IgD-negative memory B cell (primary cell): ENCODE data around the gene RNU6-9. TPM values are rescaled to one million over a fixed set of nuclear protein-coding genes. Genes with fewer than 3 reads are reported as not detected.
"Not testable (repeated sequence)": the region's sequence is repeated elsewhere in the genome, so short reads cannot be mapped to it uniquely, and the experiment has no call there.

Experiments used
- H3K27ac Mint-ChIP-seq, 3 donors: one replicate each; pipeline ENCODE4 v1.8.0; 2020 to 2022; ENCODE audit warnings: mild to moderate bottlenecking in 3 of 3, mixed read lengths in 3 of 3, moderate library complexity in 1 of 3
- H3K27me3 Mint-ChIP-seq: one replicate; pipeline ENCODE4 v1.8.0; 2021; ENCODE audit warnings: mixed read lengths
- H3K36me3 Mint-ChIP-seq: one replicate; pipeline ENCODE4 v1.8.0; 2020; ENCODE audit warnings: mild to moderate bottlenecking, mixed read lengths
- H3K4me1 Mint-ChIP-seq, 3 donors: one replicate each; pipeline ENCODE4 v1.8.0; 2020 to 2022; ENCODE audit warnings: mixed read lengths in 3 of 3, mild to moderate bottlenecking in 1 of 3
- H3K4me3 Mint-ChIP-seq, 4 donors: one replicate each; pipeline ENCODE4 v1.8.0; 2020 to 2022; ENCODE audit warnings: mild to moderate bottlenecking in 4 of 4, mixed read lengths in 4 of 4, moderate library complexity in 3 of 4
- H3K9me3 Mint-ChIP-seq, 3 donors: one replicate each; pipeline ENCODE4 v1.8.0; 2020 to 2021; ENCODE audit warnings: mixed read lengths in 3 of 3, mild to moderate bottlenecking in 1 of 3
- polyA plus RNA-seq: library from polyadenylated mRNA; unstranded; fragments of 300-500 nt; fragmentation: Illumina TruSeq; gene quantifications from one replicate; pipeline ENCODE4 v1.2.3, GENCODE V29; 2021

Gene RNU6-9
- polyA plus RNA-seq, 1 donor from 2014 or later = not detected

- Mint-ChIP-seq H3K4me3 (peak overlapping the region in 1 of 4 donors; percentile 27), H3K27ac (no peak overlapping the region), H3K9me3 (no peaks in the 10 kb centered on the region), H3K4me1 (peaks cover 0 to 7% (median 1%) of the 10 kb centered on the region in 3 donors), H3K27me3 (no peaks in the 10 kb centered on the region), H3K36me3 (peaks cover 2% of the 10 kb centered on the region)
Observed at GRCh38 chr19:879711-880438, 13.4 kb upstream of the RNU6-9 start.

GRCh38 chr19:881385-882071 lies 11.8 kb upstream of the RNU6-9 start:
- no peak overlapping the region for H3K4me3 Mint-ChIP-seq
- no peaks in the 10 kb centered on the region for H3K9me3 Mint-ChIP-seq
- H3K27me3 Mint-ChIP-seq = no peaks in the 10 kb centered on the region
- peaks cover 0 to 2% (median 0%) of the 10 kb centered on the region in 3 donors for H3K4me1 Mint-ChIP-seq
- peak overlapping the region in 1 of 3 donors; percentile 74 for H3K27ac Mint-ChIP-seq
- H3K36me3 Mint-ChIP-seq = no peaks in the 10 kb centered on the region

- Mint-ChIP-seq H3K27ac (peak overlapping the region in 1 of 3 donors; percentile 74), H3K36me3 (no peaks in the 10 kb centered on the region), H3K4me1 (peaks cover 0 to 7% (median 0%) of the 10 kb centered on the region in 3 donors), H3K27me3 (no peaks in the 10 kb centered on the region), H3K9me3 (no peaks in the 10 kb centered on the region), H3K4me3 (no peak overlapping the region)
Observed at GRCh38 chr19:882871-883497, 10.3 kb upstream of the RNU6-9 start.

GRCh38 chr19:883661-884211 lies 9.5 kb upstream of the RNU6-9 start:
- no peak overlapping the region for H3K27ac Mint-ChIP-seq
- H3K9me3 Mint-ChIP-seq = no peaks in the 10 kb centered on the region
- H3K36me3 Mint-ChIP-seq = no peaks in the 10 kb centered on the region
- H3K27me3 Mint-ChIP-seq = no peaks in the 10 kb centered on the region
- H3K4me1 Mint-ChIP-seq = peaks cover 0 to 7% (median 5%) of the 10 kb centered on the region in 3 donors
- H3K4me3 Mint-ChIP-seq = no peak overlapping the region

- no peak overlapping the region for H3K4me3 Mint-ChIP-seq
- H3K4me1 Mint-ChIP-seq = peaks cover 3 to 7% (median 5%) of the 10 kb centered on the region in 3 donors
- no peaks in the 10 kb centered on the region for H3K9me3 Mint-ChIP-seq
- no peaks in the 10 kb centered on the region for H3K36me3 Mint-ChIP-seq
- H3K27me3 Mint-ChIP-seq = no peaks in the 10 kb centered on the region
- H3K27ac Mint-ChIP-seq = no peak overlapping the region
Observed at GRCh38 chr19:884420-885211, 8.7 kb upstream of the RNU6-9 start.

- no peaks in the 10 kb centered on the region for H3K27me3 Mint-ChIP-seq
- peaks cover 3 to 8% (median 5%) of the 10 kb centered on the region in 3 donors for H3K4me1 Mint-ChIP-seq
- no peak overlapping the region for H3K27ac Mint-ChIP-seq
- H3K4me3 Mint-ChIP-seq = no peak overlapping the region
- no peaks in the 10 kb centered on the region for H3K36me3 Mint-ChIP-seq
- H3K9me3 Mint-ChIP-seq = no peaks in the 10 kb centered on the region
Observed at GRCh38 chr19:885536-886224, 7.6 kb upstream of the RNU6-9 start.

- Mint-ChIP-seq H3K9me3 (no peaks in the 10 kb centered on the region), H3K36me3 (no peaks in the 10 kb centered on the region), H3K4me1 (peaks cover 3 to 10% (median 5%) of the 10 kb centered on the region in 3 donors), H3K4me3 (no peak overlapping the region), H3K27me3 (no peaks in the 10 kb centered on the region), H3K27ac (peak overlapping the region in 2 of 3 donors; percentile 50 to 97)
Observed at GRCh38 chr19:887072-887471, 6.2 kb upstream of the RNU6-9 start.

- no peaks in the 10 kb centered on the region for H3K36me3 Mint-ChIP-seq
- H3K27ac Mint-ChIP-seq = peak overlapping the region in 2 of 3 donors; percentile 94 to 97
- no peaks in the 10 kb centered on the region for H3K9me3 Mint-ChIP-seq
- H3K4me3 Mint-ChIP-seq = peak overlapping the region in 1 of 4 donors; percentile 96
- peaks cover 3 to 10% (median 5%) of the 10 kb centered on the region in 3 donors for H3K4me1 Mint-ChIP-seq
- no peaks in the 10 kb centered on the region for H3K27me3 Mint-ChIP-seq
Observed at GRCh38 chr19:887599-887998, 5.7 kb upstream of the RNU6-9 start.

GRCh38 chr19:888581-889385 lies 4.5 kb upstream of the RNU6-9 start:
- H3K9me3 Mint-ChIP-seq = peaks cover 0 to 2% (median 0%) of the 10 kb centered on the region in 3 donors
- peaks cover 8 to 17% (median 10%) of the 10 kb centered on the region in 3 donors for H3K4me1 Mint-ChIP-seq
- H3K4me3 Mint-ChIP-seq = peak overlapping the region in 2 of 4 donors; percentile 72 to 96
- peaks cover 2% of the 10 kb centered on the region for H3K27me3 Mint-ChIP-seq
- peak overlapping the region in 2 of 3 donors; percentile 94 to 97 for H3K27ac Mint-ChIP-seq
- no peaks in the 10 kb centered on the region for H3K36me3 Mint-ChIP-seq

GRCh38 chr19:889662-890295 lies 3.5 kb upstream of the RNU6-9 start:
- Mint-ChIP-seq H3K27ac (peak overlapping the region in 2 of 3 donors; percentile 94 to 97), H3K4me3 (peak overlapping the region in 3 of 4 donors; percentile 60 to 96 (median 65)), H3K27me3 (peaks cover 2% of the 10 kb centered on the region)

GRCh38 chr19:890831-891230 lies 2.5 kb upstream of the RNU6-9 start:
- Mint-ChIP-seq H3K36me3 (peaks cover 2% of the 10 kb centered on the region), H3K27me3 (peaks cover 2% of the 10 kb centered on the region), H3K27ac (peak overlapping the region; percentile 83 to 97 (median 90)), H3K4me3 (peak overlapping the region in 3 of 4 donors; percentile 64 to 96 (median 88)), H3K9me3 (peaks cover 0 to 2% (median 0%) of the 10 kb centered on the region in 3 donors), H3K4me1 (peaks cover 8 to 20% (median 10%) of the 10 kb centered on the region in 3 donors)

More at GRCh38 chr19:889662-890295, 3.5 kb upstream of the RNU6-9 start:
- H3K9me3 Mint-ChIP-seq = peaks cover 0 to 2% (median 0%) of the 10 kb centered on the region in 3 donors
- peaks cover 8 to 18% (median 10%) of the 10 kb centered on the region in 3 donors for H3K4me1 Mint-ChIP-seq
- no peaks in the 10 kb centered on the region for H3K36me3 Mint-ChIP-seq

GRCh38 chr19:891421-892200 lies 1.7 kb upstream of the RNU6-9 start:
- H3K36me3 Mint-ChIP-seq, H3K27me3 Mint-ChIP-seq, H3K9me3 Mint-ChIP-seq: not testable (repeated sequence)
- Mint-ChIP-seq H3K27ac (peak overlapping the region; percentile 83 to 97 (median 90)), H3K4me1 (peaks cover 8 to 20% (median 10%) of the 10 kb centered on the region in 3 donors), H3K4me3 (peak overlapping the region; percentile 71 to 93 (median 83))
